ENCODE results near the gene IDS. TPM values are rescaled to one million over a fixed set of nuclear protein-coding genes. Genes with fewer than 3 reads are reported as not detected.
A peak's percentile ranks its signal among the peaks of the same experiment; 100 is the strongest.
"Not testable (repeated sequence)": the region's sequence is repeated elsewhere in the genome, so short reads cannot be mapped to it uniquely, and the experiment has no call there.

IDS gene
- polyA plus RNA-seq (ENCODE audit: insufficient read length) = 27.2 TPM

GRCh38 chrX:149504915-149505651 is at the start of gene IDS:
TSS of gene IDS (minus strand) at chrX:149505306. CDS start at chrX:149505137, 169 bp downstream.
- peak; percentile 62 for DNase-seq (ENCODE audit: low read depth)

GRCh38 chrX:149551939-149552248 is 46.8 kb upstream of the IDS start:
- DNase-seq (ENCODE audit: low read depth) = not testable (repeated sequence)

- DNase-seq (ENCODE audit: low read depth) = not testable (repeated sequence)
Observed at GRCh38 chrX:149551245-149551938, 46.3 kb upstream of the IDS start.

- not testable (repeated sequence) for DNase-seq (ENCODE audit: low read depth)
Observed at GRCh38 chrX:149550454-149550853, 45.3 kb upstream of the IDS start.

GRCh38 chrX:149549701-149550100 is 44.6 kb upstream of the IDS start, which contains the start of gene HSFX3:
TSS of gene HSFX3 (minus strand) at chrX:149549924. CDS start at chrX:149549852, 72 bp downstream.
- DNase-seq (ENCODE audit: low read depth) = not testable (repeated sequence)

GRCh38 chrX:149547782-149548181 is 42.7 kb upstream of the IDS start:
- not testable (repeated sequence) for DNase-seq (ENCODE audit: low read depth)

GRCh38 chrX:149546962-149547361 is 41.9 kb upstream of the IDS start:
- DNase-seq (ENCODE audit: low read depth) = not testable (repeated sequence)

- DNase-seq (ENCODE audit: low read depth) = not testable (repeated sequence)
Observed at GRCh38 chrX:149545545-149546543, 40.7 kb upstream of the IDS start.

- DNase-seq (ENCODE audit: low read depth) = no peak
Observed at GRCh38 chrX:149541521-149542047, 36.5 kb upstream of the IDS start.

GRCh38 chrX:149540621-149541520 is 35.8 kb upstream of the IDS start, which contains the start of gene EOLA1:
TSS of gene EOLA1 (plus strand) at chrX:149541012. CDS start at chrX:149545631, 4,619 bp downstream.
- peak; percentile 60 for DNase-seq (ENCODE audit: low read depth)

GRCh38 chrX:149540131-149540620 is 35.1 kb upstream of the IDS start:
- peak; percentile 25 for DNase-seq (ENCODE audit: low read depth)

- peak; percentile 82 for DNase-seq (ENCODE audit: low read depth)
Observed at GRCh38 chrX:149539283-149540130, 34.4 kb upstream of the IDS start.

GRCh38 chrX:149537474-149537873 is 32.4 kb upstream of the IDS start:
- not testable (repeated sequence) for DNase-seq (ENCODE audit: low read depth)

- DNase-seq (ENCODE audit: low read depth) = not testable (repeated sequence)
Observed at GRCh38 chrX:149534926-149535602, 30.0 kb upstream of the IDS start.

- not testable (repeated sequence) for DNase-seq (ENCODE audit: low read depth)
Observed at GRCh38 chrX:149533999-149534398, 28.9 kb upstream of the IDS start.

GRCh38 chrX:149532868-149533267 is 27.8 kb upstream of the IDS start:
- DNase-seq (ENCODE audit: low read depth) = not testable (repeated sequence)

GRCh38 chrX:149531599-149531998 is 26.5 kb upstream of the IDS start:
- no peak for DNase-seq (ENCODE audit: low read depth)

- DNase-seq (ENCODE audit: low read depth) = no peak
Observed at GRCh38 chrX:149528381-149528780, 23.3 kb upstream of the IDS start.

GRCh38 chrX:149527705-149528104 is 22.6 kb upstream of the IDS start:
- no peak for DNase-seq (ENCODE audit: low read depth)

Data from forelimb muscle (tissue), 1 donor.